ENCODE measurements around the gene GTPBP3. TPM values are rescaled to one million over a fixed set of nuclear protein-coding genes. Genes with fewer than 3 reads are reported as not detected.
A peak's percentile ranks its signal among the peaks of the same experiment; 100 is the strongest.

The GTPBP3 gene
- total and polyA plus RNA-seq, 9 of the 15 experiments (the other 6 are each of a cell fraction or from before 2014, with no cell fraction given): 4.9 to 124 (median 22.6) TPM

- TF ChIP-seq MEF2D (tag; conservative IDR thresholded peaks at IDR 0.05; ENCODE audit: low read depth): peak; percentile 36; the same call in 1 of the 2 replicates
- TF ChIP-seq RAD21 (CRISPR knock-in tag; conservative IDR thresholded peaks at IDR 0.05 in 1 of 2, IDR thresholded peaks at IDR 0.05 in 1 of 2): no peak
- peak; percentile 47; the same call in 1 of the 2 replicates for TF ChIP-seq GTF2A2 (tag; IDR thresholded peaks at IDR 0.05)
- TF ChIP-seq ZNF263 (CRISPR knock-in tag; IDR thresholded peaks at IDR 0.05; ENCODE audit: borderline replicate concordance): peak; percentile 42; the same call in 1 of the 2 replicates
- no peak for TF ChIP-seq PBX2 (CRISPR knock-in tag; IDR thresholded peaks at IDR 0.05; ENCODE audit: low read depth)
- peak; percentile 45; the same call in 1 of the 2 replicates for TF ChIP-seq PBX2 (tag; conservative IDR thresholded peaks at IDR 0.05; ENCODE audit: low read depth)
- 0 out of 2 replicates have a peak, but pooled peaks have one; percentile 68 for TF ChIP-seq PHB2 (IDR thresholded peaks at IDR 0.05; ENCODE audit: low read depth)
- no peak for TF ChIP-seq ARID3B (CRISPR knock-in tag; IDR thresholded peaks at IDR 0.05; ENCODE audit: borderline replicate concordance)
- TF ChIP-seq ZNF431 (CRISPR knock-in tag; IDR thresholded peaks at IDR 0.05): peak; percentile 71; the same call in 1 of the 2 replicates
- peak; percentile 79 for TF ChIP-seq CHD2 (IDR thresholded peaks at IDR 0.05; ENCODE audit: low read depth, low read length)
- TF ChIP-seq UBTF (IDR thresholded peaks at IDR 0.05; ENCODE audit: borderline replicate concordance in 1 of 2, low read depth in 2 of 2, low read length in 2 of 2): peak in 1 of 2 experiments; percentile 57; a peak in 1 of 4 replicates
- TF ChIP-seq EWSR1 (IDR thresholded peaks at IDR 0.05; ENCODE audit: borderline replicate concordance, low read depth, partially characterized antibody): no peak
- peak; percentile 25; the same call in 1 of the 2 replicates for TF ChIP-seq MAFK (IDR thresholded peaks at IDR 0.05; ENCODE audit: low read length)
- peak; percentile 93 to 96; a peak in 3 of 4 replicates for TF ChIP-seq KDM1A (IDR thresholded peaks at IDR 0.05)
- no peak for TF ChIP-seq NFIX (CRISPR knock-in tag; IDR thresholded peaks at IDR 0.05; ENCODE audit: low read depth)
- peak; percentile 98 for TF ChIP-seq C11orf30 (IDR thresholded peaks at IDR 0.05; ENCODE audit: low read depth)
- TF ChIP-seq KDM5B (IDR thresholded peaks at IDR 0.05; ENCODE audit: insufficient replicate concordance, low read depth, low read length): peak; percentile 75
- peak; percentile 100 for TF ChIP-seq SMARCA5 (IDR thresholded peaks at IDR 0.05)
- TF ChIP-seq CHD4 (IDR thresholded peaks at IDR 0.05; ENCODE audit: insufficient read depth, insufficient replicate concordance, low read depth, low read length, poor library complexity, severe bottlenecking): peak; percentile 97
- 0 out of 2 replicates have a peak, but pooled peaks have one; percentile 2 for TF ChIP-seq JUNB (CRISPR knock-in tag; conservative IDR thresholded peaks at IDR 0.05)
- peak; percentile 23; the same call in 1 of the 2 replicates for TF ChIP-seq RAD51 (IDR thresholded peaks at IDR 0.05; ENCODE audit: borderline replicate concordance, low read depth)
Measured at GRCh38 chr19:17336872-17337674, at the start of gene GTPBP3 (continued).
